HCT116 (cell line): Measurements from ENCODE around the gene LY6G5B. TPM values are rescaled to one million over a fixed set of nuclear protein-coding genes. Genes with fewer than 3 reads are reported as not detected.

ENCODE experiments used
- ATAC-seq: fragments of 200-7000 bp; cut with Tn5 transposase; 2 replicates; pipeline ENCODE4 v1.9.1; 2020; ENCODE audit warnings: mild to moderate bottlenecking, moderate library complexity
- BruUV-seq: library from RNA; stranded (reverse); fragments of 400-500 nt; replicated peaks from 2 replicates; lab custom pipeline; 2021; lab: Mats Ljungman, UMichigan
- CTCF ChIA-PET: fragments of 300-600 bp; sonication (Branson Sonifier 250); formaldehyde crosslinking; loops from one replicate; lab custom pipeline; 2021; ENCODE audit warnings: antibody characterized with exemption; lab: Charles Lee
- POLR2A ChIA-PET: fragments of 300-600, 350-600 bp; sonication (Branson Sonifier 250); formaldehyde crosslinking; loops from one replicate; lab custom pipeline; 2021; ENCODE audit warnings: antibody characterized with exemption; lab: Charles Lee
- RAD21 ChIA-PET, 2 experiments: fragments of 300-600 bp; sonication (Branson Sonifier 250); formaldehyde crosslinking; loops; one replicate each; lab custom pipeline; 2023; ENCODE audit warnings: low total read pairs in 2 of 2; ENCODE audit not compliant: uncharacterized antibody in 2 of 2, unreplicated experiment in 2 of 2, low non-redundant PET in 1 of 2; lab: Charles Lee
- DNase-seq: peaks from one replicate; pipeline ENCODE4 v3.0.0-alpha.2; 2010; ENCODE audit warnings: low read depth, low spot score
- H2AFZ ChIP-seq: fragments of 200-600 bp; shearing (Covaris generic), sonication (generic); 2 replicates; pipeline ENCODE4 v1.6.1; 2017; ENCODE audit warnings: low read depth, mixed run types, mixed read lengths, antibody characterized with exemption, low read length; ENCODE audit not compliant: poor library complexity, severe bottlenecking
- H3K27ac ChIP-seq: 2 replicates; pipeline ENCODE4 v1.5.1; 2012; ENCODE audit warnings: low read depth, low read length
- H3K27me3 ChIP-seq: fragments of 200-600 bp; sonication (generic); 2 replicates; pipeline ENCODE4 v1.6.1; 2016; ENCODE audit warnings: mixed run types, low read length, mixed read lengths; ENCODE audit not compliant: insufficient read depth
- H3K36me3 ChIP-seq, 2 experiments: fragments of 200-500 bp in 1 of 2; fragments of 200-600 bp in 1 of 2; sonication (Bioruptor generic) in 1 of 2; sonication (generic) in 1 of 2; 2 replicates each; pipeline versions ENCODE4 v1.5.1 to v1.6.1; 2014 to 2016; ENCODE audit warnings: low read length in 2 of 2, inconsistent platforms in 1 of 2, mixed read lengths in 1 of 2, mixed run types in 1 of 2; ENCODE audit not compliant: insufficient read depth in 2 of 2, control insufficient read depth in 1 of 2
- H3K4me1 ChIP-seq, 2 experiments: fragments of 200-600 bp in 1 of 2; sonication (generic) in 1 of 2; 2 replicates each; pipeline versions ENCODE4 v1.5.1 to v1.6.1; 2012 to 2017; ENCODE audit warnings: low read length in 2 of 2, inconsistent platforms in 1 of 2, mild to moderate bottlenecking in 1 of 2, mixed read lengths in 1 of 2, mixed run types in 1 of 2, moderate library complexity in 1 of 2; ENCODE audit not compliant: insufficient read depth in 2 of 2, control insufficient read depth in 1 of 2
- H3K4me2 ChIP-seq: fragments of 200-600 bp; sonication (generic); 2 replicates; pipeline ENCODE4 v1.6.1; 2017; ENCODE audit warnings: mixed run types, low read length, mixed read lengths
- H3K4me3 ChIP-seq, 2 experiments: fragments of 200-600 bp in 1 of 2; sonication (generic) in 1 of 2; replicated peaks in 1 of 2; 2 replicates each; pipeline ENCODE4 v1.5.1; 2011 to 2016; ENCODE audit warnings: low read length in 2 of 2, control low read depth in 1 of 2, low read depth in 1 of 2, mild to moderate bottlenecking in 1 of 2, mixed read lengths in 1 of 2, mixed run types in 1 of 2
- H3K79me2 ChIP-seq: fragments of 200-600 bp; sonication (generic); 2 replicates; pipeline ENCODE4 v1.6.1; 2017; ENCODE audit warnings: mild to moderate bottlenecking, mixed run types, low read length, moderate library complexity, mixed read lengths; ENCODE audit not compliant: insufficient read depth
- H3K9ac ChIP-seq: fragments of 200-600 bp; sonication (generic); 2 replicates; pipeline ENCODE4 v1.6.1; 2016; ENCODE audit warnings: low read length, mixed read lengths
- H3K9me2 ChIP-seq: fragments of 200-600 bp; sonication (generic), shearing (Covaris generic); 2 replicates; pipeline ENCODE4 v1.6.1; 2017; ENCODE audit warnings: mixed run types, mild to moderate bottlenecking, moderate library complexity; ENCODE audit not compliant: insufficient read depth
- H3K9me3 ChIP-seq, 2 experiments: fragments of 200-500 bp in 1 of 2; fragments of 200-600 bp in 1 of 2; sonication (Bioruptor generic) in 1 of 2; sonication (generic) in 1 of 2; 2 replicates each; pipeline ENCODE4 v1.6.1; 2014 to 2017; ENCODE audit warnings: low read length in 2 of 2, mixed read lengths in 2 of 2, inconsistent platforms in 1 of 2, low read depth in 1 of 2, mild to moderate bottlenecking in 1 of 2, mixed run types in 1 of 2, moderate library complexity in 1 of 2; ENCODE audit not compliant: control insufficient read depth in 1 of 2, insufficient read depth in 1 of 2
- H4K20me1 ChIP-seq: fragments of 200-600 bp; sonication (generic), shearing (Covaris generic); 2 replicates; pipeline ENCODE4 v1.6.1; 2017; ENCODE audit warnings: mixed run types, mild to moderate bottlenecking, moderate library complexity; ENCODE audit not compliant: insufficient read depth
- CTCF ChIP-seq, 3 experiments: fragments of 200-600 bp in 1 of 3; sonication (generic) in 1 of 3; IDR thresholded peaks in 2 of 3; conservative IDR thresholded peaks in 1 of 3; 2 replicates each; pipeline ENCODE4 v1.5.1; 2012 to 2017; ENCODE audit warnings: low read depth in 2 of 3, low read length in 2 of 3, antibody characterized with exemption in 1 of 3, borderline replicate concordance in 1 of 3, control low read depth in 1 of 3, mild to moderate bottlenecking in 1 of 3, mixed read lengths in 1 of 3, mixed run types in 1 of 3, moderate library complexity in 1 of 3; ENCODE audit not compliant: insufficient read depth in 1 of 3
- EGR1 ChIP-seq: IDR thresholded peaks from 2 replicates; pipeline ENCODE4 v1.6.1; 2012; ENCODE audit warnings: low read depth
- ELF1 ChIP-seq: IDR thresholded peaks from 2 replicates; pipeline ENCODE4 v1.6.1; 2012; ENCODE audit warnings: low read depth, borderline replicate concordance
- EZH2 ChIP-seq: fragments of 200-600 bp; sonication (generic); IDR thresholded peaks from 2 replicates; pipeline ENCODE4 v1.6.1; 2017; ENCODE audit warnings: antibody characterized with exemption, mixed run types
- EZH2phosphoT487 ChIP-seq: fragments of 200-600 bp; IDR thresholded peaks from 2 replicates; pipeline ENCODE4 v1.6.1; 2018; ENCODE audit warnings: antibody characterized with exemption, borderline replicate concordance
- FOSL1 ChIP-seq: IDR thresholded peaks from 2 replicates; pipeline ENCODE4 v1.6.1; 2012; ENCODE audit warnings: low read depth
- POLR2A ChIP-seq: IDR thresholded peaks from 2 replicates; pipeline ENCODE4 v1.7.0; 2011; ENCODE audit warnings: borderline replicate concordance; ENCODE audit not compliant: insufficient read depth, insufficient read length; ENCODE audit errors: extremely low read depth
- POLR2AphosphoS5 ChIP-seq: IDR thresholded peaks from 2 replicates; pipeline ENCODE4 v1.6.1; 2011; ENCODE audit warnings: mild to moderate bottlenecking, low read depth, low read length, moderate library complexity
- SIN3A ChIP-seq: IDR thresholded peaks from 2 replicates; pipeline ENCODE4 v1.6.1; 2012; ENCODE audit warnings: low read depth
- SP1 ChIP-seq: IDR thresholded peaks from 2 replicates; pipeline ENCODE4 v1.6.1; 2012; ENCODE audit warnings: low read depth
- SRF ChIP-seq: IDR thresholded peaks from 2 replicates; pipeline ENCODE4 v1.6.1; 2012; ENCODE audit warnings: low read depth
- TCF7L2 ChIP-seq: IDR thresholded peaks from 2 replicates; pipeline ENCODE4 v1.7.0; 2011; ENCODE audit warnings: borderline replicate concordance, inconsistent platforms; ENCODE audit not compliant: insufficient read depth, insufficient read length; ENCODE audit errors: extremely low read depth
- ZFX ChIP-seq: fragments of 450-650 bp; IDR thresholded peaks from 2 replicates; pipeline ENCODE4 v1.6.1; 2017
- ZNF274 ChIP-seq: fragments of 200-500 bp; sonication (Bioruptor generic); IDR thresholded peaks from 2 replicates; pipeline ENCODE4 v1.6.1; 2014; ENCODE audit warnings: mild to moderate bottlenecking, low read depth, low read length, inconsistent platforms
- intact Hi-C: fragments of 100-400 bp; cut with micrococcal nuclease; formaldehyde crosslinking; loops from 2 replicates; pipeline ENCODE4 v1.10.0; 2022
- total RNA-seq: library from RNA; stranded (reverse); gene quantifications from one replicate; pipeline ENCODE4 v1.2.1, GENCODE V29; 2021; ENCODE audit not compliant: unreplicated experiment
- TF ChIP-seq, protein P1 (sequence below): IDR thresholded peaks from 2 replicates; pipeline ENCODE4 v1.6.1; 2012; ENCODE audit warnings: low read depth

The LY6G5B gene
- total RNA-seq, 1 experiment from 2014 or later = 15.4 TPM

DNA sequence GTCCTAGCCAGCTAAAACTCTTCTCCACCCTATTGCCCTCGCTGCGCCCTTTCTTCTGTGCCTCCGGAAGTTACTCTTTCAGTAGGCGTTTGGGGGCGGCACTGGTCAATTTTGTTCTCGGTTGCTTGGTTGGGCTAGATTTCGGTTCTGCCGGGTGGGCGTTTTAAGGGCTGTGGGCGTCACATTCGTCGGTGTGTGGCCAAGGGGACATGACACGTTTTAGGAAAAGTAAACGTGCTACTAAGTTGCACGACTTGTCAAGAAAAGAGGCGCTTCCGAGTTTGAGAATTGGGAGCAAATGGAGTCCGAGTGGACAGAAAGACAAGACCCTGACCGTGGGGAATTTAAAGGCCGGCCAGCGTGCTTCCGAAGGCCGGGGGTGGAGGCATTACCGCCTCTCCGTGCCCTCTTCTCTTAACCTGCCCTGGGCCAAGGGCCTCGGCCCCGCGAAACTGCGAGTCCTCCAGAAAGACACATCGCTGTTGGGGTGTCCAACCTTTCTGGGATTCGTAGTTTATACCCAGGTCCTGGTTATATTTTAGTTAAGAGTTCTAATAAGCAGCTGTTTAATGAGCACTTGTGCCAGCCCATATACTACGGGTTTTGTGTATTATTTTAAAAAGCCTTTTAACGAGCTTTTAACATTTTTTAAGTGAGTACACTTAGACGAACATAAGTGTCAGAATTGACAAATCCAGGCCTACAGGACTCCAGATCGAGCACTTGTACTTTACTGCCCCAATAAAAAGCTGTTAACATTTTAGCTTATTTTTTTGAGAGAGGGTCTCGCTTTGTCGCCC lies 16.7 kb upstream of the LY6G5B start (continued):
- TF ChIP-seq, protein P1, sequence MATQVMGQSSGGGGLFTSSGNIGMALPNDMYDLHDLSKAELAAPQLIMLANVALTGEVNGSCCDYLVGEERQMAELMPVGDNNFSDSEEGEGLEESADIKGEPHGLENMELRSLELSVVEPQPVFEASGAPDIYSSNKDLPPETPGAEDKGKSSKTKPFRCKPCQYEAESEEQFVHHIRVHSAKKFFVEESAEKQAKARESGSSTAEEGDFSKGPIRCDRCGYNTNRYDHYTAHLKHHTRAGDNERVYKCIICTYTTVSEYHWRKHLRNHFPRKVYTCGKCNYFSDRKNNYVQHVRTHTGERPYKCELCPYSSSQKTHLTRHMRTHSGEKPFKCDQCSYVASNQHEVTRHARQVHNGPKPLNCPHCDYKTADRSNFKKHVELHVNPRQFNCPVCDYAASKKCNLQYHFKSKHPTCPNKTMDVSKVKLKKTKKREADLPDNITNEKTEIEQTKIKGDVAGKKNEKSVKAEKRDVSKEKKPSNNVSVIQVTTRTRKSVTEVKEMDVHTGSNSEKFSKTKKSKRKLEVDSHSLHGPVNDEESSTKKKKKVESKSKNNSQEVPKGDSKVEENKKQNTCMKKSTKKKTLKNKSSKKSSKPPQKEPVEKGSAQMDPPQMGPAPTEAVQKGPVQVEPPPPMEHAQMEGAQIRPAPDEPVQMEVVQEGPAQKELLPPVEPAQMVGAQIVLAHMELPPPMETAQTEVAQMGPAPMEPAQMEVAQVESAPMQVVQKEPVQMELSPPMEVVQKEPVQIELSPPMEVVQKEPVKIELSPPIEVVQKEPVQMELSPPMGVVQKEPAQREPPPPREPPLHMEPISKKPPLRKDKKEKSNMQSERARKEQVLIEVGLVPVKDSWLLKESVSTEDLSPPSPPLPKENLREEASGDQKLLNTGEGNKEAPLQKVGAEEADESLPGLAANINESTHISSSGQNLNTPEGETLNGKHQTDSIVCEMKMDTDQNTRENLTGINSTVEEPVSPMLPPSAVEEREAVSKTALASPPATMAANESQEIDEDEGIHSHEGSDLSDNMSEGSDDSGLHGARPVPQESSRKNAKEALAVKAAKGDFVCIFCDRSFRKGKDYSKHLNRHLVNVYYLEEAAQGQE = no peak
- TF ChIP-seq EGR1 (no peak), SIN3A (no peak), ZFX (0 out of 2 replicates have a peak, but pooled peaks have one; percentile 28), POLR2AphosphoS5 (peak; percentile 92), ZNF274 (no peak), FOSL1 (no peak)
- TF ChIP-seq, all 23 proteins: peak for 4

DNA sequence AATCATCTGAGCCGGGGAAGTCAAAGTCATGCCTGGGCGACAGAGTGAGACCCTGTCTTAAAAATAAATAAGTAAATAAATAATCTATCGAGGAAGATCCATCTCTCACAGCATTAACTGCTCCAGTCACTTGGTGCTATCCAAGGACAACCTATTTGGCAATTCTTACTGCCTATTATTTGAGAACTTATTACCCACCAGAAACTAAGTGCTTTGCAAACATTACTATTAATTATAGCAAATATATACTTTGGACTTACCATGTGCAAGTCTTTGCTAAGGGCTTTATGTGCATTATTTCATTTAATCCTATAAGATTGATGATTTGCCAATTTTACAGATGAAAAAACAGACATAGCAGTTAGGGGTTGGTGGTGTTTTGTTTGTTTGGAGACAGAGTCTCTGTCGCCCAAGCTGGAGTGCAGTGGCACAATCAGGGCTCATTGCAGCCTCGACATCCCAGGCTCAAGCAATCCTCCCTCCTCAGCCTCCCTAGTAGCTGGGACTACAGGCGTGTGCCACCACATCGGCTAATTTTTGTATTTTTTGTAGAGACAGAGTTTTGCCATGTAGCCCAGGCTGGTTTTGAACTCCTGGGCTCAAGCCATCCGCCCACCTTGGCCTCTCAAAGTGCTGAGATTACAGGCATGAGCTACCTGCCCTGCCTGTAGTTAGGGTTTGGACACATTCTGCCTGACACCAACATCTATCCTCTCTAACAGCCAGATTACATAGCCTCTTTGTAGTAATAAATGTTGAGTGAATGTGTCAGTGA lies 15.0 kb upstream of the LY6G5B start:
- no peak overlapping the region for H3K27ac ChIP-seq
- no peak overlapping the region for H3K9ac ChIP-seq
- ATAC-seq (no peak), DNase-seq (no peak)
- peaks cover 12 to 31% of the 10 kb centered on the region in 2 experiments for H3K4me1 ChIP-seq
- H4K20me1 ChIP-seq = no peaks in the 10 kb centered on the region
- peaks cover 0 to under 1% of the 10 kb centered on the region in 2 experiments; a peak in 2 of 4 replicates for H3K36me3 ChIP-seq
- peaks cover 46% of the 10 kb centered on the region for H3K79me2 ChIP-seq
- no peaks in the 10 kb centered on the region for H3K27me3 ChIP-seq
- H2AFZ ChIP-seq = no peak overlapping the region
- POLR2A ChIA-PET = interaction anchor here (0.7 to 3.1 kb wide), 2 partner anchors 10 to 177 kb away, joined by 5 to 16 read pairs; partner anchors contain the start of genes CSNK2B and GPANK1
- no peaks in the 10 kb centered on the region for H3K9me3 ChIP-seq
- BruUV-seq = no TSS peak
- intact Hi-C loops = no loop called here
- RAD21 ChIA-PET = no interaction called here
- H3K9me2 ChIP-seq = no peaks in the 10 kb centered on the region
- H3K4me2 ChIP-seq = no peak overlapping the region
- CTCF ChIA-PET = interaction anchor here (1.0 kb wide), 1 partner anchor 136 kb away, joined by 3 read pairs; no protein-coding TSS in a partner anchor
- no peak overlapping the region for H3K4me3 ChIP-seq
- TF ChIP-seq SP1 (no peak), CTCF (IDR thresholded peaks at IDR 0.05 in 2 of 3, conservative IDR thresholded peaks at IDR 0.05 in 1 of 3; ENCODE audit: borderline replicate concordance in 1 of 3, insufficient read depth in 1 of 3, low read depth in 2 of 3, low read length in 2 of 3) (no peak), EZH2phosphoT487 (no peak), TCF7L2 (no peak), ELF1 (no peak), POLR2A (no peak), SRF (no peak), ZFX (no peak), EZH2 (no peak)
